ENCODE results near the gene AXIN1.
A peak's percentile ranks its signal among the peaks of the same experiment; 100 is the strongest.
"Not testable (repeated sequence)": the region's sequence is repeated elsewhere in the genome, so short reads cannot be mapped to it uniquely, and the experiment has no call there.

AXIN1 gene

DNA sequence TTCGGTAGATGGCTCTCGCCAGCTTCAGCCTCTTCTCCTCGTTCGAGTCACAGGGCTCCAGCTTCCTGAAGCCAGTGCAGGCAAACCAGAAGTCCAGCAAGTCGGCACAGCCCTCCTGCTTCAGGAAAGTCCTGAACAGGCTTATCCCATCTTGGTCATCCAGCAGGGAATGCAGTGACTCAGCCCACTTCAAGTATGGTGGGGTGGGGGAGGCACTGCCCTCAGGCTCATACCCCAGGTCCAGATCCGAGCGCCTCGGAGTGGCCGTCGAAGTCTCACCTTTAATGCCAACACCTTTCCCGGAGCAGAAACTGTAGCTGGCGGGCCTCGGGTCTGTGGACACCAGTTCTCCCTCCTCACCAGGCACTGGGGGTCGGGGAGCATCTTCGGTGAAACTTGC is 5.9 kb downstream of the AXIN1 start:
- peak; percentile 90 for ATAC-seq (ENCODE audit: low read depth)
- H3K9me3 ChIP-seq (ENCODE audit: severe bottlenecking): no peaks in the 10 kb centered on the region
- DNase-seq (ENCODE audit: low spot score): peak; percentile 84
- TF ChIP-seq, protein P1, sequence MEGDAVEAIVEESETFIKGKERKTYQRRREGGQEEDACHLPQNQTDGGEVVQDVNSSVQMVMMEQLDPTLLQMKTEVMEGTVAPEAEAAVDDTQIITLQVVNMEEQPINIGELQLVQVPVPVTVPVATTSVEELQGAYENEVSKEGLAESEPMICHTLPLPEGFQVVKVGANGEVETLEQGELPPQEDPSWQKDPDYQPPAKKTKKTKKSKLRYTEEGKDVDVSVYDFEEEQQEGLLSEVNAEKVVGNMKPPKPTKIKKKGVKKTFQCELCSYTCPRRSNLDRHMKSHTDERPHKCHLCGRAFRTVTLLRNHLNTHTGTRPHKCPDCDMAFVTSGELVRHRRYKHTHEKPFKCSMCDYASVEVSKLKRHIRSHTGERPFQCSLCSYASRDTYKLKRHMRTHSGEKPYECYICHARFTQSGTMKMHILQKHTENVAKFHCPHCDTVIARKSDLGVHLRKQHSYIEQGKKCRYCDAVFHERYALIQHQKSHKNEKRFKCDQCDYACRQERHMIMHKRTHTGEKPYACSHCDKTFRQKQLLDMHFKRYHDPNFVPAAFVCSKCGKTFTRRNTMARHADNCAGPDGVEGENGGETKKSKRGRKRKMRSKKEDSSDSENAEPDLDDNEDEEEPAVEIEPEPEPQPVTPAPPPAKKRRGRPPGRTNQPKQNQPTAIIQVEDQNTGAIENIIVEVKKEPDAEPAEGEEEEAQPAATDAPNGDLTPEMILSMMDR (IDR thresholded peaks at IDR 0.05; ENCODE audit: poor library complexity, severe bottlenecking): peak; percentile 23
- no peaks in the 10 kb centered on the region for H3K27me3 ChIP-seq (ENCODE audit: insufficient read depth, poor library complexity, severe bottlenecking)
- peaks cover 48% of the 10 kb centered on the region for H3K36me3 ChIP-seq (ENCODE audit: low read depth)
- H3K4me1 ChIP-seq (ENCODE audit: insufficient read depth, poor library complexity, severe bottlenecking): peaks cover 28% of the 10 kb centered on the region
- peak overlapping the region; percentile 62 for H3K27ac ChIP-seq (ENCODE audit: poor library complexity, severe bottlenecking)
- no peak overlapping the region for H3K4me3 ChIP-seq (ENCODE audit: severe bottlenecking)

DNA sequence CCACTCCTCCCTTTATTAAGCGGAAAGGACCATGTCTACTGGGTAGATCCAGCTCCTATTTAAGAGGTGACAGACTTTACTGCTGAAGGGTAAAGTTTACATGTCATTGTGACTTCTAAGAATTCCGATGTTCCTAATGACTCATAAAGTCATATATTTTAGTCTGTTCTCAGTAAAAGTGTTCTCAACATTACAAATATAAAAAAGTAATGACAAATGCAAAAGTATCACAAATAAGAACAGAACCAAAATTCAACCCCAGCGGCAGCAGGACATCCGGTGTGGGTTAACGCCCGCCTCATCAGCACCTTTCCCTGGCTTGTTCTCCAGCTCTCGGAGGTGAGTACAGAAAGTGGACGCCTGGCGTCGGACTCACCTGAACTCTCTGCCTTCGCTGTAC is 6.8 kb downstream of the AXIN1 start:
- H3K27ac ChIP-seq (ENCODE audit: poor library complexity, severe bottlenecking): peak overlapping the region; percentile 62
- TF ChIP-seq, protein P1 (IDR thresholded peaks at IDR 0.05; ENCODE audit: poor library complexity, severe bottlenecking): no peak

DNA sequence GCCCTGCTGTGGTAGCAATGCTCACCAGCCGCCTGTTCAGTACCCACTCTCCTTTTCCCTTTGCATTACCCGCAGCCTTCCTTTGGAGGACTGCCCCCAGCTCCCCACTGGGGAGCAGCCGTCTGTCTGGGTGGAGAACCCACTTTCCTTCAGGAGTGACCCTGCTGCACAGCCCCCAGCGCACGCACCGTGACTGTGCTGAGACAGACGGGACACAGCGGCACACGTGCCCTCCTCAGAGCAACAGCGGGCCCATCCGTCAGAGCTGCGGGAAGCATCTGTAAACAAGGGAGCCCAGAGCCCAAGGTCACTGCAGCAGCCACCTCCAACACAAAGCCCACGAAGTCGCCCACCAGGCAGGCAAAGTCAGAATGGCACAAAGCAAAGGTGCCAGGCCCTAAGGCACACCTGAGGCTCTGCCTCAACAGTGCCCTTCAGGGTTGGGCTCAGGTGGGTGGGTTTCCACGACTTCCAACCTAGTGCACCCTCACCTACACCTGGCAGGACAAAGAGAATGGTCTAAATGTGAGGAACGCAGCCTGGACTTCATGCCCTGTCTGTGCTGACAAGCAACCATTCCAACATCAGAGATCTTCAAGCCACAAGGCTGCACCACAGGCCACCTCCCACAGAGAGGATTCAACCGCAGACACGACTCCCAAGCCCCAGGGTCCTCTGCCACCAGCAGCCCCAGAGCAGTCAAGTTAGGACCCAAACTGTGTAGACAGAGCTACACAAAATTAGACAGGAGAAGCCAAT is 9.9 kb downstream of the AXIN1 start:
- no peak for DNase-seq (ENCODE audit: low spot score)
- H3K36me3 ChIP-seq (ENCODE audit: low read depth): peaks cover 33% of the 10 kb centered on the region

More for the DNA sequence above, 6.8 kb downstream of the AXIN1 start:
- Histone ChIP-seq H3K4me1 (ENCODE audit: insufficient read depth, poor library complexity, severe bottlenecking) (peaks cover 23% of the 10 kb centered on the region), H3K4me3 (ENCODE audit: severe bottlenecking) (no peak overlapping the region), H3K9me3 (ENCODE audit: severe bottlenecking) (no peaks in the 10 kb centered on the region), H3K27me3 (ENCODE audit: insufficient read depth, poor library complexity, severe bottlenecking) (no peaks in the 10 kb centered on the region), H3K36me3 (ENCODE audit: low read depth) (peaks cover 46% of the 10 kb centered on the region)
- no peak for DNase-seq (ENCODE audit: low spot score)
- no peak for ATAC-seq (ENCODE audit: low read depth)

DNA sequence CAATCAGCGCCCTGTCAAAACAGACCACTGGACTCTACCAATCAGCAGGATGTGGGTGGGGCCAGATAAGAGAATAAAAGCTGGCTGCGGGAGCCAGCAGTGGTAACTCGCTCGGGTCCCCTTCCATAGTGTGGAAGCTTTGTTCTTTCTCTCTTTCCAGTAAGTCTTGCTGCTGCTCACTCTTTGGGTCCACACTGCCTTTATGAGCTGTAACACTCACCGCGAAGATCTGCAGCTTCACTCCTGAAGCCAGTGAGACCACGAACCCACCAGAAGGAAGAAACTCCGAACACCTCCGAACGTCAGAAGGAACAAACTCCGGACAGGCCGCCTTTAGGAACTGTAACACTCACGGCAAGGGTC is 10.6 kb downstream of the AXIN1 start:
- DNase-seq (ENCODE audit: low spot score); H3K4me3 ChIP-seq (ENCODE audit: severe bottlenecking); H3K9me3 ChIP-seq (ENCODE audit: severe bottlenecking); ATAC-seq (ENCODE audit: low read depth); H3K27ac ChIP-seq (ENCODE audit: poor library complexity, severe bottlenecking); H3K27me3 ChIP-seq (ENCODE audit: insufficient read depth, poor library complexity, severe bottlenecking): not testable (repeated sequence)
- peaks cover 26% of the 10 kb centered on the region for H3K4me1 ChIP-seq (ENCODE audit: insufficient read depth, poor library complexity, severe bottlenecking)
- peaks cover 33% of the 10 kb centered on the region for H3K36me3 ChIP-seq (ENCODE audit: low read depth)

More for the DNA sequence above, 9.9 kb downstream of the AXIN1 start:
- H3K9me3 ChIP-seq (ENCODE audit: severe bottlenecking): no peaks in the 10 kb centered on the region
- ATAC-seq (ENCODE audit: low read depth): no peak
- peaks cover 30% of the 10 kb centered on the region for H3K4me1 ChIP-seq (ENCODE audit: insufficient read depth, poor library complexity, severe bottlenecking)
- H3K4me3 ChIP-seq (ENCODE audit: severe bottlenecking): no peak overlapping the region
- TF ChIP-seq, protein P1 (IDR thresholded peaks at IDR 0.05; ENCODE audit: poor library complexity, severe bottlenecking): no peak
- H3K27me3 ChIP-seq (ENCODE audit: insufficient read depth, poor library complexity, severe bottlenecking): no peaks in the 10 kb centered on the region
- H3K27ac ChIP-seq (ENCODE audit: poor library complexity, severe bottlenecking): no peak overlapping the region

DNA sequence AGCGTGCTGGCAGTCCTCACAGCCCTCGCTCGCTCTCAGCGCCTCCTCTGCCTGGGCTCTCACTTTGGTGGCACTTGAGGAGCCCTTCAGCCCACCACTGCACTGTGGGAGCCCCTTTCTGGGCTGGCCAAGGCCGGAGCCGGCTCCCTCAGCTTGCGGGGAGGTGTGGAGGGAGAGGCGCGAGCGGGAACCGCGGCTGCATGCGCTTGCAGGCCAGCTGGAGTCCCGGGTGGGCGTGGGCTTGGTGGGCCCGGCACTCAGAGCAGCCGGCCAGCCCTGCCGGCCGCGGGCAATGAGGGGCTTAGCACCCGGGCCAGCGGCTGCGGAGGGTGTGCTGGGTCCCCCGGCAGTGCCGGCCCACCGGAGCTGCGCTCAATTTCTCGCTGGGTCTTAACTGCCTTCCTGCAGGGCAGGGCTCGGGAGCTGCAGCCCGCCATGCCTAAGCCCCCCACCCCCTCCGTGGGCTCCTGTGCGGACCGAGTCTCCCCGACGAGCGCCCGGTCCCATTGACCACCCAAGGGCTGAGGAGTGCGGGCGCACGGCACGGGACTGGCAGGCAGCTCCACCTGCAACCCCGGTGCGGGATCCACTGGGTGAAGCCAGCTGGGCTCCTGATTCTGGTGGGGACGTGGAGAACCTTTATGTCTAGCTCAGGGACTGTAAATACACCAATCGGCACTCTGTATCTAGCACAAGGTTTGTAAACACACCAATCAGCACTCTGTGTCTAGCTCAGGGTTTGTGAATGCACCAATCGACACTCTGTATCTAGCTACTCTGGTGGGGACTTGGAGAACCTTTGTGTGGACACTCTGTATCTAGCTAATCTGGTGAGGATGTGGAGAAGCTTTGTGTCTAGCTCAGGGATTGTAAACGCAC is 11.2 kb downstream of the AXIN1 start:
- H3K4me3 ChIP-seq (ENCODE audit: severe bottlenecking); ATAC-seq (ENCODE audit: low read depth); H3K9me3 ChIP-seq (ENCODE audit: severe bottlenecking); DNase-seq (ENCODE audit: low spot score); H3K27ac ChIP-seq (ENCODE audit: poor library complexity, severe bottlenecking); H3K27me3 ChIP-seq (ENCODE audit: insufficient read depth, poor library complexity, severe bottlenecking): not testable (repeated sequence)
- Histone ChIP-seq H3K4me1 (ENCODE audit: insufficient read depth, poor library complexity, severe bottlenecking) (peaks cover 21% of the 10 kb centered on the region), H3K36me3 (ENCODE audit: low read depth) (peaks cover 32% of the 10 kb centered on the region)
